Tibial nerve (tissue), 4 donors: ENCODE results near the gene PDCD11. TPM values are rescaled to one million over a fixed set of nuclear protein-coding genes. Genes with fewer than 3 reads are reported as not detected.

Experiments used
- DNase-seq, 2 donors: peaks; one replicate each; pipeline ENCODE4 v3.0.0-alpha.2; 2019; ENCODE audit warnings: low spot score in 2 of 2
- H3K27ac ChIP-seq, 4 donors: fragments of 200-600 bp; sonication (generic) in 3 of 4; one replicate each; pipeline ENCODE4 v1.5.1; 2017 to 2019; ENCODE audit warnings: mild to moderate bottlenecking in 1 of 4
- H3K27me3 ChIP-seq, 2 donors: fragments of 200-600 bp; sonication (generic) in 1 of 2; one replicate each; pipeline versions ENCODE4 v1.5.1 to v1.6.0; 2017 to 2019
- H3K36me3 ChIP-seq, 3 donors: fragments of 200-600 bp; sonication (generic); one replicate each; pipeline ENCODE4 v1.5.1; 2018 to 2019
- H3K4me1 ChIP-seq, 4 donors: fragments of 200-600 bp; sonication (generic) in 3 of 4; one replicate each; pipeline ENCODE4 v1.5.1; 2017 to 2019
- H3K4me3 ChIP-seq, 4 donors: fragments of 200-600 bp; sonication (generic) in 3 of 4; one replicate each; pipeline ENCODE4 v1.5.1; 2017 to 2019; ENCODE audit warnings: mild to moderate bottlenecking in 1 of 4, moderate library complexity in 1 of 4
- H3K9me3 ChIP-seq, 4 donors: fragments of 200-600 bp; sonication (generic) in 3 of 4; one replicate each; pipeline ENCODE4 v1.5.1; 2017 to 2019
- EP300 ChIP-seq, 2 donors: sonication (generic); formaldehyde crosslinking; IDR thresholded peaks; one replicate each; pipeline ENCODE4 v1.6.1; 2017; ENCODE audit warnings: antibody characterized with exemption in 2 of 2, mild to moderate bottlenecking in 1 of 2
- POLR2A ChIP-seq, 2 donors: fragments of 450-650 bp; IDR thresholded peaks; one replicate each; pipeline ENCODE4 v1.6.1; 2017; ENCODE audit warnings: antibody characterized with exemption in 2 of 2, mild to moderate bottlenecking in 2 of 2, moderate library complexity in 2 of 2
- WGBS, 2 donors: methylation state at CpG; one replicate each; pipeline ENCODE4 v1.1.5; 2018; 5-methylcytosine and 5-hydroxymethylcytosine counted together
- total RNA-seq, 4 donors: library from RNA; depleted of rRNA; stranded (reverse); fragments of >200 nt; gene quantifications; one replicate each; pipeline ENCODE4 v1.1.0, GENCODE V29; 2016
- TF ChIP-seq, protein P1 (sequence below), 5 experiments: fragments of 200-600 bp in 3 of 5; fragments of 450-650 bp in 2 of 5; sonication (generic) in 3 of 5; IDR thresholded peaks; one replicate each; pipeline ENCODE4 v1.5.1; 2016 to 2019; ENCODE audit warnings: antibody characterized with exemption in 5 of 5, mild to moderate bottlenecking in 3 of 5, moderate library complexity in 2 of 5

The PDCD11 gene
- total RNA-seq, 4 donors from 2014 or later: 15.3 to 23.7 (median 17.5) TPM

DNA sequence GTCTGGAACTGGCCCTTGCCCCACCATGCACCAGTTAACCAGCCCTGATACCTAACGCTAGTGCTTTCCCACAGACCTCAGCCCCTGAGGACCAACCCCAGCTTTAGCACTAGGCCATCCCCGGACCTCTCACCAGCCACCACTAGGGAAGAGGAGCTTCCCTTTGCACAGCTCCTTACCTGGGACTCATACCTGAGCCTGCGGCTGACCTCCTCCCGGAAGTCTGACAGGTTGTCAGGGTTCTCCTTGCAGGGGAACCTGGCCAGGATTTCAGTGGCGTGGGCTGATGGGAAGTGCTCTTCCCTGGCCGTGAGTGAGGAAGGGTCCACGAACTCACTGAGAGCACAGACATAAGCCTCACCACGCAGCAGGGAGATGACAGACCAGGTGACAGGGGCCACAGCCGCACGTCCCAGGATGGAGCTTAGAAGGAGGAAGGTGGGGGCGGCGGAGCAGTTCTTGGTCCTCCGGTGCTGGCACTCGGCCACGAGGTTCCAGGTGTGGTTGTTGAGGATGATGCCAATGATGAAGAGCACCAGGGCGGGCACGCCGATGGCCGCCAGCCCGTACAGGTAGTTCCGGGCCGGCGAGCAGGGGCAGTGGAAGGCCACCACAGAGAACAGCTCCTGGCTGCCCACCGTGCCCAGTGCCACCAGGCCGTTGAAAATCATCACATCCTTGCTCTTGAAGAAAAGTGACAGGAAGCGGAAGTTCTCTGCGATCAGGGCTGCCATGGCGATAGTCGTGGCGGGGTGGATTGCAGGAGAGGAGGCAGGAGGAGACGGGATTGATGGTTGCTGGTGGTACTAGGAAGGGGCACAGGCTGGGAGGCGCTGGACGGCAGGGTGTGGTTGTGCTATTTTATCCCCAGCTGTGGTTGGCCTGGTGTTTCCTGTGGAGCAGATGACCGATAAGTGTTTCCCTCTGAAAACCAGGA is 53.0 kb downstream of the PDCD11 start:
- TF ChIP-seq POLR2A (IDR thresholded peaks at IDR 0.05) (no peak), EP300 (IDR thresholded peaks at IDR 0.05) (no peak)
- TF ChIP-seq, protein P1, sequence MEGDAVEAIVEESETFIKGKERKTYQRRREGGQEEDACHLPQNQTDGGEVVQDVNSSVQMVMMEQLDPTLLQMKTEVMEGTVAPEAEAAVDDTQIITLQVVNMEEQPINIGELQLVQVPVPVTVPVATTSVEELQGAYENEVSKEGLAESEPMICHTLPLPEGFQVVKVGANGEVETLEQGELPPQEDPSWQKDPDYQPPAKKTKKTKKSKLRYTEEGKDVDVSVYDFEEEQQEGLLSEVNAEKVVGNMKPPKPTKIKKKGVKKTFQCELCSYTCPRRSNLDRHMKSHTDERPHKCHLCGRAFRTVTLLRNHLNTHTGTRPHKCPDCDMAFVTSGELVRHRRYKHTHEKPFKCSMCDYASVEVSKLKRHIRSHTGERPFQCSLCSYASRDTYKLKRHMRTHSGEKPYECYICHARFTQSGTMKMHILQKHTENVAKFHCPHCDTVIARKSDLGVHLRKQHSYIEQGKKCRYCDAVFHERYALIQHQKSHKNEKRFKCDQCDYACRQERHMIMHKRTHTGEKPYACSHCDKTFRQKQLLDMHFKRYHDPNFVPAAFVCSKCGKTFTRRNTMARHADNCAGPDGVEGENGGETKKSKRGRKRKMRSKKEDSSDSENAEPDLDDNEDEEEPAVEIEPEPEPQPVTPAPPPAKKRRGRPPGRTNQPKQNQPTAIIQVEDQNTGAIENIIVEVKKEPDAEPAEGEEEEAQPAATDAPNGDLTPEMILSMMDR (IDR thresholded peaks at IDR 0.05): no peak
- no peak for DNase-seq
- no peaks in the 10 kb centered on the region for H3K27me3 ChIP-seq
- peak overlapping the region in 2 of 4 donors; percentile 1 to 77 for H3K4me3 ChIP-seq
- H3K4me1 ChIP-seq: peaks cover 0 to 75% (median 44%) of the 10 kb centered on the region in 4 donors
- peaks cover 0 to 58% (median 8%) of the 10 kb centered on the region in 3 donors for H3K36me3 ChIP-seq
- H3K9me3 ChIP-seq: no peaks in the 10 kb centered on the region
- H3K27ac ChIP-seq: peak overlapping the region in 3 of 4 donors; percentile 63 to 93 (median 91)
- WGBS, 2 donors: 84 to 85% methylated on average over 33 to 34 of the region's 34 CpGs

- 79 to 89% methylated on average over 12 of the region's 12 CpGs for WGBS, 2 donors
- Histone ChIP-seq H3K9me3 (no peaks in the 10 kb centered on the region), H3K4me3 (peak overlapping the region; percentile 59 to 90 (median 82)), H3K27ac (peak overlapping the region; percentile 59 to 93 (median 87)), H3K4me1 (peaks cover 0 to 68% (median 44%) of the 10 kb centered on the region in 4 donors), H3K36me3 (peaks cover 0 to 50% (median 8%) of the 10 kb centered on the region in 3 donors), H3K27me3 (no peaks in the 10 kb centered on the region)
- DNase-seq: no peak
- TF ChIP-seq EP300 (IDR thresholded peaks at IDR 0.05) (no peak), POLR2A (IDR thresholded peaks at IDR 0.05) (no peak)
- TF ChIP-seq, protein P1 (IDR thresholded peaks at IDR 0.05): no peak
Measured at GRCh38 chr10:103450201-103450695, 53.8 kb downstream of the PDCD11 start.

GRCh38 chr10:103451091-103451813 is 54.8 kb downstream of the PDCD11 start:
- DNase-seq: peak; percentile 52 to 57
- Histone ChIP-seq H3K4me3 (peak overlapping the region; percentile 59 to 90 (median 82)), H3K4me1 (peaks cover 0 to 58% (median 41%) of the 10 kb centered on the region in 4 donors), H3K9me3 (no peaks in the 10 kb centered on the region), H3K27me3 (no peaks in the 10 kb centered on the region), H3K27ac (peak overlapping the region; percentile 59 to 93 (median 87)), H3K36me3 (peaks cover 0 to 40% (median 8%) of the 10 kb centered on the region in 3 donors)
- 2 to 6% methylated on average over 14 of the region's 14 CpGs for WGBS, 2 donors
- TF ChIP-seq EP300 (IDR thresholded peaks at IDR 0.05) (peak in 1 of 2 donors; percentile 67), POLR2A (IDR thresholded peaks at IDR 0.05) (peak in 1 of 2 donors; percentile 25)
- TF ChIP-seq, protein P1 (IDR thresholded peaks at IDR 0.05): no peak

DNA sequence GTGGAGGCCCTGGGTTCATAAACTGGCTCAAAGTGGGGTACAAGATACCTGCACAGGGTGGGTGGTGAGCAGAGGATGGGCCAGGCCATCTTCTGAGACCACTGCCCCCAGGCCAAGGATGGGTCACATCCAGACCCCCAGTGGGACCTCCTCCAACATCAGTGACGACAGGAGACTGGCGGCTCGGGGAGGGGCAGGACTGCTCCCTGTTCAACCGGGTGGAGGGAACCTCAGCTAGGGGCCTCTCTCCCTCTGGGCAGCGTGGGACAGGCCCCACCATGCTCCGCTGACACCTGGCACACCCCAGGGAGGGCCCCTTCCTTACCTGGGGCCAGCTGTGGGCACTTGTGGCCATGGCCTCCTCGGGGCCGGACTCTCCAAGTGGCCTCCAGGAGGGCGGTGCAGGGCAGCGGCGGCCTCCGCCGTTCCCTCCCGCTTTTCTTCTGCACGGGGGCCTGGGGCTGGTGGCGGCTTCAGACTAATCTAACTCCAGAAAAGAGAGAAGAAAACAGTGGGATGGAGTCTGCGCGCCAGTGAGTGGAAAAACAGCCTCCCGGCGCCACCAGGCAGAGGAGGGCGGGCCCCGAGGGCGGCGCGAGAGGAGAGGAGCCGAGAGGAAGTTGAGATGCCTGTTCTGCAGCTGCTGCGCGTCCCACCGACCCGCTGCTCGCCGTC is 55.5 kb downstream of the PDCD11 start, which contains the start of gene CALHM2:
CALHM2 (minus strand) TSS at position 540 of the 675 bp plus-strand sequence. CDS start 2,429 bp downstream, outside the sequence.
- Histone ChIP-seq H3K27ac (peak within 1 kb of the TSS; percentile 59 to 93 (median 87)), H3K36me3 (peaks cover 0 to 33% (median 6%) of the 10 kb centered on the region in 3 donors), H3K4me1 (peaks cover 0 to 50% (median 34%) of the 10 kb centered on the region in 4 donors), H3K4me3 (peak within 1 kb of the TSS; percentile 59 to 90 (median 82)), H3K9me3 (no peaks in the 10 kb centered on the region), H3K27me3 (no peaks in the 10 kb centered on the region)
- 0 to 1% methylated on average over 27 to 30 of the region's 32 CpGs for WGBS, 2 donors
- TF ChIP-seq EP300 (IDR thresholded peaks at IDR 0.05) (peak in 1 of 2 donors; percentile 70), POLR2A (IDR thresholded peaks at IDR 0.05) (peak in 1 of 2 donors; percentile 46)
- TF ChIP-seq, protein P1 (IDR thresholded peaks at IDR 0.05): no peak
- DNase-seq: peak; percentile 51 to 68
